ENCODE results near the gene KIAA0930.
"Not testable (repeated sequence)": the region's sequence is repeated elsewhere in the genome, so short reads cannot be mapped to it uniquely, and the experiment has no call there.

Gene KIAA0930

DNA sequence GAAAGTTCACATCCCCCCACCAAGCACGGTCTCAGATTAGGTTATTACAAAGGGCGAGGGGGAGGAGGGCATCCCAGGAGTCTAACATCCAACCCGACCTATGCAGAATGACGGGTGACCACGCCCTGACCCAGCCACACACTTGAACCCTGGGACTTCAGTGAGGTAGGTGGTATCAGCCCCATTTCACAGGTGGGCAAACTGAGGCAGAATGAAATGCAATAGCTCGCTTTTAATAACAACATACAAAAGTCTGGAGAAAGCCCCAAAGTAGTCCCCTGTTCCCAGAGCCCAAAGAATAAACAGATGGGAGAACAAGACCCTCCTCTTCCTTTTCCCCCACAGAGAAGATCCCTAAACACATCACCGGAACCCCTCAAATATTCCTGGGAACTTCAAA, 45.1 kb downstream of the KIAA0930 start:
- H3K36me3 ChIP-seq (ENCODE audit: control insufficient read depth in 1 of 2, insufficient read depth in 2 of 2, low read length in 2 of 2) = peaks cover 25 to 54% of the 10 kb centered on the region in 2 donors
- no peak overlapping the region for H3K27ac ChIP-seq (ENCODE audit: low read depth, low read length)
- no peaks in the 10 kb centered on the region for H3K27me3 ChIP-seq (ENCODE audit: control insufficient read depth in 1 of 2, insufficient read depth in 2 of 2, low read length in 2 of 2)
- no peaks in the 10 kb centered on the region for H3K9me3 ChIP-seq (ENCODE audit: control insufficient read depth in 1 of 2, low read length in 2 of 2)
- no peak overlapping the region for H3K9ac ChIP-seq (ENCODE audit: low read depth in 1 of 2, low read length in 2 of 2)
- peaks cover 0 to 4% of the 10 kb centered on the region in 2 donors for H3K4me1 ChIP-seq (ENCODE audit: control insufficient read depth in 1 of 2, insufficient read depth in 2 of 2, low read length in 2 of 2)
- H3K4me3 ChIP-seq (ENCODE audit: low read depth in 1 of 2, low read length in 2 of 2) = no peak overlapping the region

DNA sequence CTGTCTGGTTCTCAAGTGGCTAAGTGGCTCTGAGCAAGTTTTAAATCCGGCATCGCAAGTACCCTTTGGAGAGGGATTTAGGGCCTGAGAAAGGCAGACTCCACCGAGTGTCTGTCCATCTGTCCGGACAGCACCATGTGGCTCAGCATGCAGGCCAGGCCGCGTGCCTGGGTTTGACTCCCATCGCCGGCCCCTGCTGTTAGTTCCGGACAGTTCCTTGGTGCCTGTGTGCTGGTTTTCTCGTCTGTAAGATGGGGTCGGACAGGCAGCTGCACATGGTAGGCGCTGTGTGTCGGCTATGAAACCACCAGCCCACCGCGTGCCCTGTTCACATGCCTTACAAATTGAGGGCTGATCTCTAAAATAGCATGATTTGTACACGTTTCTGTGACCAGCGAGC, 46.0 kb downstream of the KIAA0930 start:
- no peak overlapping the region for H3K4me3 ChIP-seq (ENCODE audit: low read depth in 1 of 2, low read length in 2 of 2)
- no peak overlapping the region for H3K27ac ChIP-seq (ENCODE audit: low read depth, low read length)
- no peaks in the 10 kb centered on the region for H3K9me3 ChIP-seq (ENCODE audit: control insufficient read depth in 1 of 2, low read length in 2 of 2)
- H3K27me3 ChIP-seq (ENCODE audit: control insufficient read depth in 1 of 2, insufficient read depth in 2 of 2, low read length in 2 of 2) = no peaks in the 10 kb centered on the region
- H3K4me1 ChIP-seq (ENCODE audit: control insufficient read depth in 1 of 2, insufficient read depth in 2 of 2, low read length in 2 of 2) = peaks cover 0 to 4% of the 10 kb centered on the region in 2 donors
- peaks cover 22 to 47% of the 10 kb centered on the region in 2 donors for H3K36me3 ChIP-seq (ENCODE audit: control insufficient read depth in 1 of 2, insufficient read depth in 2 of 2, low read length in 2 of 2)
- no peak overlapping the region for H3K9ac ChIP-seq (ENCODE audit: low read depth in 1 of 2, low read length in 2 of 2)

DNA sequence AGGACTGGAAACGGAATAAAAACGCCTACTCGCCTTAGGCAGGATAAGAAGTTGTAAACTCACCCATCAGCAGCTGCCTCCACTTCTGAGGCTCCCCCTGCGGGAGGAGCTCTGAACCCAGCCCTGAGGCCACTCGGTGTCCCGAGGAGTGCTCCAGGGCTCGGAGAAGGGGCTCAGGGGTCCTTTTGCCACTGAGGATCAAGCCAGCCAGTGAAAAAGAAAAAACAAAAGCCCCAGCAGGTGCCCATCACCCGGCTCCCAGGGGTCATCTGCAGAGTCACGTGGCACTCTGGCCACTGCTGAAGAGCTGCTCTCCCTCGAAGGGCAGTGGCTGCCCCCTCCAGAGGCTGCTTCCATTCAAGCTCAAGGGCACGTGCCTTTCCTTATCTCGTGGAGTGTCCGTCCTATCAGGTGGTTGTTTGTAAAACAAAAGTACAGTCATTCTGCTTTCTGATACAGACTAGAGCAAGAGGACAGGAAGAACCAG, 48.0 kb downstream of the KIAA0930 start:
- Histone ChIP-seq H3K4me3 (ENCODE audit: low read depth in 1 of 2, low read length in 2 of 2) (no peak overlapping the region), H3K27ac (ENCODE audit: low read depth, low read length) (no peak overlapping the region), H3K36me3 (ENCODE audit: control insufficient read depth in 1 of 2, insufficient read depth in 2 of 2, low read length in 2 of 2) (peaks cover 13 to 38% of the 10 kb centered on the region in 2 donors), H3K4me1 (ENCODE audit: control insufficient read depth in 1 of 2, insufficient read depth in 2 of 2, low read length in 2 of 2) (peaks cover 0 to 4% of the 10 kb centered on the region in 2 donors), H3K9me3 (ENCODE audit: control insufficient read depth in 1 of 2, low read length in 2 of 2) (no peaks in the 10 kb centered on the region), H3K9ac (ENCODE audit: low read depth in 1 of 2, low read length in 2 of 2) (no peak overlapping the region), H3K27me3 (ENCODE audit: control insufficient read depth in 1 of 2, insufficient read depth in 2 of 2, low read length in 2 of 2) (no peaks in the 10 kb centered on the region)

DNA sequence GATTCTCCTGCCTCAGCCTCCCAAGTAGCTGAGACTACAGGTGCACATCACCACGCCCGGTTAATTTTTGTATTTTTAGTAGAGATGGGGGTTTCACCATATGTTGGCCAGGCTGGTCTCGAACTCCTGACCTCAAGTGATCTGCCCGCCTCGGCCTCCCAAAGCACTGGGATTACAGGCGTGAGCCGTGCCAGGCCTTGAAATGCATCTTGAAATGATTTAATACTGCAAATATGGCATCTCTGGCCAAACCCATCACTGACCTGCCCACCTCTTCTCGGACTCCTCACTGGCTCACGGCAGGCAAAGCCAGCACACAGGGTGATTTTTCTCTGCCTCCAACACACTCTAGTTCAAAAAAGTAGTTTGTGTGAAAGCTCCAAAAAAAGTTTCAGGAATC, 48.9 kb downstream of the KIAA0930 start:
- not testable (repeated sequence) for H3K4me1 ChIP-seq (ENCODE audit: control insufficient read depth in 1 of 2, insufficient read depth in 2 of 2, low read length in 2 of 2); H3K9me3 ChIP-seq (ENCODE audit: control insufficient read depth in 1 of 2, low read length in 2 of 2); H3K27me3 ChIP-seq (ENCODE audit: control insufficient read depth in 1 of 2, insufficient read depth in 2 of 2, low read length in 2 of 2); H3K27ac ChIP-seq (ENCODE audit: low read depth, low read length); H3K9ac ChIP-seq (ENCODE audit: low read depth in 1 of 2, low read length in 2 of 2); H3K4me3 ChIP-seq (ENCODE audit: low read depth in 1 of 2, low read length in 2 of 2)
- H3K36me3 ChIP-seq (ENCODE audit: control insufficient read depth in 1 of 2, insufficient read depth in 2 of 2, low read length in 2 of 2) = peaks cover 13 to 29% of the 10 kb centered on the region in 2 donors

DNA sequence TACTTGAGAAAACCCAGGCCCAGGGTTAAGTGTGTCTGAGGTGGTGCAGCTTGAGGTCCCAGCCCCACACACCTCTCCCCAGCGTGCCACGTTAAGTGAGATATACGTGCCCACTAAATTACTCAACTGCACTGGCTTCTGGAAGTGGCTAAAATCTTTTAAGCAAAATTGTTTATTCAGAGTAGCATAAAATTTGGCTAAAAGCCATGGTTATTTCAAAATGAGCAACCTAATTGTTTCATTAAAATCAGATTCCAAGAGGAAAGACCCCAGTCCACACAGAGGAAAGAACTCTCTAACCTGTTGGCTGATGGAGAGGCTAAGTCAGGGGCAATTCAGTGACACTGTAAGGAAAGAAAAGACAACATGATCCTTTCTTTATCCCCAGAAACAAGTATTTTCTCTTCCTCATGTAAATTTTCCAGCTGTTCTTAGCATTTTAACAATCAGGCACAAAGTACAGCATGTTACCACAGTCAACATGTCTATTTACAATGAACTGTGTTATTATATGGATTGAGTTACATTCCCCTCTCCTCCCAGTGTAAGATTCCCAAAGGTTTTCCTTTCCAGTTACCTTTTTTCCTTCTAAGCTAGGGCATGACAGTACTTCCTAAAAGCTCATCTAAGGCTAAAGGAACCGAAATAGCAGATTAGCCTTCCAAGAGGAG, 50.4 kb downstream of the KIAA0930 start:
- H3K9me3 ChIP-seq (ENCODE audit: control insufficient read depth in 1 of 2, low read length in 2 of 2) = no peaks in the 10 kb centered on the region
- peaks cover 7 to 25% of the 10 kb centered on the region in 2 donors for H3K36me3 ChIP-seq (ENCODE audit: control insufficient read depth in 1 of 2, insufficient read depth in 2 of 2, low read length in 2 of 2)
- H3K27ac ChIP-seq (ENCODE audit: low read depth, low read length) = no peak overlapping the region

DNA sequence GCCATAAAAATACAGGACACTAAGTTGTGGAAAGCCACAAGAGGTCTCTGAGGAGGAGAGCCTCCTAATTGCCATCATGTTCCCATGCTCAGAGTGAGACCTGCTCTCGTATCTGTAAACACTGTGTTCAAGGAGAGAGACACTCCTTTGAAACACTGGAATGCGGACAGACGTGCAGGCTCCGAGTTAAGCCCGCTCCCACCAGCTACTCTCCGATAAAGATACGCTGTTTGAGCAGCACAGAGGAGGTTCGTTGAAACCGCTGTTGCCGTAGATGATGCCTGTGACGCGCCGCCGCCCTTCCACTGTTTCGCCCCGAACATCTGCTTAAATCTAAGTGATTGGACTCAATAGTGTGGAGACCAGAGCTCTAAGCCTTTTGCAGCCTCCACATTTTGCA, 51.9 kb downstream of the KIAA0930 start:
- no peak overlapping the region for H3K9ac ChIP-seq (ENCODE audit: low read depth in 1 of 2, low read length in 2 of 2)
- H3K4me3 ChIP-seq (ENCODE audit: low read depth in 1 of 2, low read length in 2 of 2) = no peak overlapping the region
- no peaks in the 10 kb centered on the region for H3K27me3 ChIP-seq (ENCODE audit: control insufficient read depth in 1 of 2, insufficient read depth in 2 of 2, low read length in 2 of 2)
- H3K36me3 ChIP-seq (ENCODE audit: control insufficient read depth in 1 of 2, insufficient read depth in 2 of 2, low read length in 2 of 2) = peaks cover 3 to 28% of the 10 kb centered on the region in 2 donors
- peaks cover 0 to 4% of the 10 kb centered on the region in 2 donors for H3K4me1 ChIP-seq (ENCODE audit: control insufficient read depth in 1 of 2, insufficient read depth in 2 of 2, low read length in 2 of 2)
- no peak overlapping the region for H3K27ac ChIP-seq (ENCODE audit: low read depth, low read length)
- H3K9me3 ChIP-seq (ENCODE audit: control insufficient read depth in 1 of 2, low read length in 2 of 2) = no peaks in the 10 kb centered on the region

More for the DNA sequence above, 50.4 kb downstream of the KIAA0930 start:
- Histone ChIP-seq H3K4me3 (ENCODE audit: low read depth in 1 of 2, low read length in 2 of 2) (no peak overlapping the region), H3K4me1 (ENCODE audit: control insufficient read depth in 1 of 2, insufficient read depth in 2 of 2, low read length in 2 of 2) (peaks cover 0 to 4% of the 10 kb centered on the region in 2 donors), H3K27me3 (ENCODE audit: control insufficient read depth in 1 of 2, insufficient read depth in 2 of 2, low read length in 2 of 2) (no peaks in the 10 kb centered on the region), H3K9ac (ENCODE audit: low read depth in 1 of 2, low read length in 2 of 2) (no peak overlapping the region)

DNA sequence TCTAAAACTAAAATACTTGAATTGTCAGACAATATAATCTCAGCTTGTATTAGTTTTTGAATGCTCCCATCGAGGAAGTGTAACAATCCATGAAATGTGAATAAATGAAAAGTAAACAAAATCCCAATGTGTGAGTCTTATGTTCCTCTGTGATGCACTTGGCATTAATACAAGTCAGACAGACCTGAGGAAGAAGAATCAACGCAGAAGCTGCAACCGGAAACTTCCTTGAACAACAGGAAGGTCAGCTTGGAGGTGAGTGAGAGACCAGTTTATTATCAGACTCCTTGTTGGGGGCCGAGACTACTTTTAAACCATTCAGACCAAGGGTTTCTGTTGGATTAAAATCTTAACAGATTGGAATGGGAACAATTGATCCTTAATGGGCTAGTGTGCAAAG, 52.8 kb downstream of the KIAA0930 start:
- no peaks in the 10 kb centered on the region for H3K27me3 ChIP-seq (ENCODE audit: control insufficient read depth in 1 of 2, insufficient read depth in 2 of 2, low read length in 2 of 2)
- no peaks in the 10 kb centered on the region for H3K9me3 ChIP-seq (ENCODE audit: control insufficient read depth in 1 of 2, low read length in 2 of 2)
- peaks cover 0 to 1% of the 10 kb centered on the region in 2 donors for H3K4me1 ChIP-seq (ENCODE audit: control insufficient read depth in 1 of 2, insufficient read depth in 2 of 2, low read length in 2 of 2)
- no peak overlapping the region for H3K4me3 ChIP-seq (ENCODE audit: low read depth in 1 of 2, low read length in 2 of 2)
- H3K36me3 ChIP-seq (ENCODE audit: control insufficient read depth in 1 of 2, insufficient read depth in 2 of 2, low read length in 2 of 2) = peaks cover 6 to 36% of the 10 kb centered on the region in 2 donors
- no peak overlapping the region for H3K9ac ChIP-seq (ENCODE audit: low read depth in 1 of 2, low read length in 2 of 2)
- no peak overlapping the region for H3K27ac ChIP-seq (ENCODE audit: low read depth, low read length)

DNA sequence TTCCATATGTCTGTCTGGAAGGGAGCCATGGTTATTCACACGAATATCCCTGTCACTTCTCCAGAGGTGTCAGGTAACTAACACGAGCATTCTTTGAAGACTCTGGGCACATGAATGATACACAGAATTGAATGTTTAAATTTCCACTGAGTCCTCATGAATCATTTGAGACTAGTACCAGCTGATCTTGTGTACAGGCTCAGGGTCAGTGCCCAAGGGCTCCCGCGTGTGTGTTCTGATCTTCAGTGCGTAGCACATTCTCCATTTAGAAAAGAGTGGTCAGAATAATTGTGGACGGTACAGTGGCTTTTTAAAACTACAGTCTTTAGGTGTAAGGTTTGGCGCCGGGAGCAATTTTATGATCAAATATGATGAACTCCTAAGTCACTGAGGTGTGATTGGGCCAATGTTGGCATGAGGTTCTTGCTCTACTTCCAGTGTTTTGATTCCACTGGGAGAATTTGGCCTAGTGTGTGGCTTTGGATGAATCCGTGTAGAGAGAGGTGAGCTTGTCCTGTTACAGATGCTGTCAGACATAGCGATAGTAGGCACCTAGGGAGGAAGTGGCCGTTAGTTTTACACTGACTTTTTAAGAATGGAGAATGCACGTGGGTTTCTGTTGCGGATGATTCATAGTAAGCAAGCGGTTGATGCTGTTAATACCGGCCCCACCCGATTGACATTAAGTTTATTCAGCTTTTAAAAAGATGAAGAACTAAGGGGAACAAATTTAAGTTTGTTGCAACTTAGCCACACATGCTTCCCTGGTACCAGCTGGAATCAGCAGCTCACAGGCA, 54.8 kb downstream of the KIAA0930 start:
- Histone ChIP-seq H3K27ac (ENCODE audit: low read depth, low read length) (no peak overlapping the region), H3K4me3 (ENCODE audit: low read depth in 1 of 2, low read length in 2 of 2) (no peak overlapping the region), H3K27me3 (ENCODE audit: control insufficient read depth in 1 of 2, insufficient read depth in 2 of 2, low read length in 2 of 2) (no peaks in the 10 kb centered on the region), H3K9ac (ENCODE audit: low read depth in 1 of 2, low read length in 2 of 2) (no peak overlapping the region), H3K9me3 (ENCODE audit: control insufficient read depth in 1 of 2, low read length in 2 of 2) (no peaks in the 10 kb centered on the region), H3K36me3 (ENCODE audit: control insufficient read depth in 1 of 2, insufficient read depth in 2 of 2, low read length in 2 of 2) (peaks cover 13 to 45% of the 10 kb centered on the region in 2 donors), H3K4me1 (ENCODE audit: control insufficient read depth in 1 of 2, insufficient read depth in 2 of 2, low read length in 2 of 2) (no peaks in the 10 kb centered on the region)

DNA sequence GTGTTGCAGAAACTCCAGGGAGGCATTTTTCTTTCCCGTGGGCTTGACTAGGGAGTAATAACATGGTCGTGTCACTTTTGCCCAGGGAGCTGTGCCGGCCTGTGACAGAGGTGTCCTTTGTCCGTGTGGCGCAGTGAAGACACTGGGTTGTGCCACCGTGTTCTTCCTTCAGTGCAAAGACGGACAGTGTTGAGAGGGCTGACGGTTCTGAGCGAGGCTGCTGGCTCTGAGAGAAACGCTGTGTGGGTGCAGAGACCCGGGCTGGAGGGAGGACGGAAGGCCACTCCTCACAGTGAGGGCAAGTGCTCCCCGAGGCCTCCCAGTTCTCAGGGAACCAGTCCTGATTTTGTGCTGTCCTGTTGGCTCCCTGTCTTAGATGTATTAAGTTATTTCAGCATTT, 56.7 kb downstream of the KIAA0930 start:
- H3K4me1 ChIP-seq (ENCODE audit: control insufficient read depth in 1 of 2, insufficient read depth in 2 of 2, low read length in 2 of 2) = no peaks in the 10 kb centered on the region
- no peaks in the 10 kb centered on the region for H3K27me3 ChIP-seq (ENCODE audit: control insufficient read depth in 1 of 2, insufficient read depth in 2 of 2, low read length in 2 of 2)
- no peak overlapping the region for H3K27ac ChIP-seq (ENCODE audit: low read depth, low read length)
- H3K4me3 ChIP-seq (ENCODE audit: low read depth in 1 of 2, low read length in 2 of 2) = no peak overlapping the region
- no peaks in the 10 kb centered on the region for H3K9me3 ChIP-seq (ENCODE audit: control insufficient read depth in 1 of 2, low read length in 2 of 2)
- H3K9ac ChIP-seq (ENCODE audit: low read depth in 1 of 2, low read length in 2 of 2) = no peak overlapping the region
- peaks cover 13 to 61% of the 10 kb centered on the region in 2 donors for H3K36me3 ChIP-seq (ENCODE audit: control insufficient read depth in 1 of 2, insufficient read depth in 2 of 2, low read length in 2 of 2)

DNA sequence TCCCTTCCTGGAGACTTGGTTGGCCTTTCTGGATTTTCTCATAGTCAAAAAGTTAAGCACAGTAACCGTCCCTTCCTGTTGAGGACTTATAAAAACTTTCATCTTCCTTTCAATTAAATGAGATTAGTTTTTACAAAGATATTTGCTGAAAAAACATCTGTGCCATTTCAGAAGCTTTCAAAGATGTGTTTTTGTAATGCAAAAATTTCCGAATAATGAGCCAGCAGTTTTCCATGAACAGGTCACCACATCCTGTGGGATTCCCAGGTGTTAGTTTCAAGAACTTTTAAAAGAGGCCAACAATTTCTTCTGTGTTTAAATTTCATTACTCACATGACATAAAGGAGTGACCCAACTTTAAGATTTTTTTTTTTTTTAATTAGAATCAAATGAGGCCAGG, 58.9 kb downstream of the KIAA0930 start:
- peaks cover 22 to 70% of the 10 kb centered on the region in 2 donors for H3K36me3 ChIP-seq (ENCODE audit: control insufficient read depth in 1 of 2, insufficient read depth in 2 of 2, low read length in 2 of 2)
- H3K4me3 ChIP-seq (ENCODE audit: low read depth in 1 of 2, low read length in 2 of 2) = no peak overlapping the region
- no peaks in the 10 kb centered on the region for H3K9me3 ChIP-seq (ENCODE audit: control insufficient read depth in 1 of 2, low read length in 2 of 2)
- H3K27ac ChIP-seq (ENCODE audit: low read depth, low read length) = no peak overlapping the region
- no peaks in the 10 kb centered on the region for H3K4me1 ChIP-seq (ENCODE audit: control insufficient read depth in 1 of 2, insufficient read depth in 2 of 2, low read length in 2 of 2)
- H3K9ac ChIP-seq (ENCODE audit: low read depth in 1 of 2, low read length in 2 of 2) = no peak overlapping the region
- no peaks in the 10 kb centered on the region for H3K27me3 ChIP-seq (ENCODE audit: control insufficient read depth in 1 of 2, insufficient read depth in 2 of 2, low read length in 2 of 2)
